GM21717 (cell line): Measurements from ENCODE around the gene ODAM.
"Not testable (repeated sequence)": the region's sequence is repeated elsewhere in the genome, so short reads cannot be mapped to it uniquely, and the experiment has no call there.

ENCODE experiments used
- ATAC-seq: cut with Tn5 transposase; IDR thresholded peaks from one replicate; pipeline ENCODE4 v1.9.1; 2021; ENCODE audit warnings: mild to moderate bottlenecking, moderate library complexity; ENCODE audit not compliant: unreplicated experiment

The ODAM gene

GRCh38 chr4:70195425-70195824 is at the start of gene ODAM:
TSS of gene ODAM (plus strand) at chr4:70195725. CDS start at chr4:70196544, 819 bp downstream.
- no peak for ATAC-seq

- no peak for ATAC-seq
These were observed 44.3 kb upstream of the ODAM start for GRCh38 chr4:70151271-70151670.

- ATAC-seq = no peak
These were observed 43.4 kb upstream of the ODAM start for GRCh38 chr4:70152088-70152487.

- ATAC-seq = no peak
These were observed 41.6 kb upstream of the ODAM start, which contains the start of gene PRR27 for GRCh38 chr4:70153937-70154336. TSS of gene PRR27 (plus strand) at chr4:70154237. CDS start at chr4:70154376, 139 bp downstream.

GRCh38 chr4:70158576-70158975 is 36.9 kb upstream of the ODAM start:
- no peak for ATAC-seq

- ATAC-seq = no peak
These were observed 18.4 kb upstream of the ODAM start for GRCh38 chr4:70177090-70177489.

GRCh38 chr4:70178075-70178660 is 17.4 kb upstream of the ODAM start:
- no peak for ATAC-seq

GRCh38 chr4:70179811-70180210 is 15.7 kb upstream of the ODAM start:
- no peak for ATAC-seq

- ATAC-seq = no peak
These were observed 13.7 kb upstream of the ODAM start for GRCh38 chr4:70181864-70182263.

GRCh38 chr4:70182517-70183167 is 12.9 kb upstream of the ODAM start:
- ATAC-seq = no peak

GRCh38 chr4:70183168-70183939 is 12.2 kb upstream of the ODAM start:
- peak; percentile 80 for ATAC-seq

- ATAC-seq = no peak
These were observed 11.6 kb upstream of the ODAM start for GRCh38 chr4:70183940-70184246.

GRCh38 chr4:70187216-70187615 is 8.3 kb upstream of the ODAM start:
- no peak for ATAC-seq

GRCh38 chr4:70190579-70190978 is 4.9 kb upstream of the ODAM start:
- no peak for ATAC-seq

GRCh38 chr4:70191647-70192046 is 3.9 kb upstream of the ODAM start:
- no peak for ATAC-seq

- no peak for ATAC-seq
These were observed 2.6 kb upstream of the ODAM start for GRCh38 chr4:70192895-70193294.

GRCh38 chr4:70196857-70197256 is 1.3 kb downstream of the ODAM start:
- ATAC-seq = no peak

- no peak for ATAC-seq
These were observed 2.3 kb downstream of the ODAM start for GRCh38 chr4:70197842-70198241.

- no peak for ATAC-seq
These were observed 8.1 kb downstream of the ODAM start for GRCh38 chr4:70203601-70204000.

- not testable (repeated sequence) for ATAC-seq
These were observed 17.2 kb downstream of the ODAM start for GRCh38 chr4:70212752-70213151.

GRCh38 chr4:70216109-70216508 is 20.6 kb downstream of the ODAM start:
- ATAC-seq = not testable (repeated sequence)

GRCh38 chr4:70216550-70216949 is 21.0 kb downstream of the ODAM start:
- ATAC-seq = not testable (repeated sequence)
